GM23338 (cell line): ENCODE measurements around the gene FAM81A. TPM values are rescaled to one million over a fixed set of nuclear protein-coding genes. Genes with fewer than 3 reads are reported as not detected.
A peak's percentile ranks its signal among the peaks of the same experiment; 100 is the strongest.

Experiments used
- ATAC-seq: fragments of 200-7000 bp; cut with Tn5 transposase; 3 replicates; pipeline ENCODE4 v1.9.1; 2020
- DNase-seq: peaks from one replicate; pipeline ENCODE4 v3.0.0-alpha.2; 2015; ENCODE audit warnings: low spot score
- H2AFZ ChIP-seq: fragments of 200-600 bp; sonication (generic); 2 replicates; pipeline ENCODE4 v1.8.0; 2016; ENCODE audit warnings: antibody characterized with exemption, mild to moderate bottlenecking, moderate library complexity
- H3F3A ChIP-seq: fragments of 200-600 bp; sonication (generic); replicated peaks from 2 replicates; pipeline ENCODE4 v1.8.0; 2017; ENCODE audit warnings: antibody characterized with exemption, mixed run types, low read depth
- H3K27ac ChIP-seq: fragments of 200-600 bp; sonication (generic); 2 replicates; pipeline ENCODE4 v1.6.1; 2016; ENCODE audit warnings: low read depth
- H3K27me3 ChIP-seq: fragments of 200-600 bp; sonication (generic); 2 replicates; pipeline ENCODE4 v1.8.0; 2016; ENCODE audit warnings: mild to moderate bottlenecking, mixed run types, moderate library complexity; ENCODE audit not compliant: insufficient read depth
- H3K36me3 ChIP-seq: fragments of 200-600 bp; sonication (generic); 2 replicates; pipeline ENCODE4 v1.8.0; 2016; ENCODE audit warnings: mild to moderate bottlenecking; ENCODE audit not compliant: insufficient read depth
- H3K4me1 ChIP-seq: fragments of 200-600 bp; sonication (generic); 2 replicates; pipeline ENCODE4 v1.8.0; 2016; ENCODE audit warnings: mild to moderate bottlenecking, moderate library complexity; ENCODE audit not compliant: insufficient read depth
- H3K4me2 ChIP-seq: fragments of 200-600 bp; sonication (generic); 2 replicates; pipeline ENCODE4 v1.7.1; 2017; ENCODE audit warnings: mixed run types
- H3K4me3 ChIP-seq: fragments of 200-600 bp; sonication (generic); 2 replicates; pipeline ENCODE4 v1.6.1; 2016; ENCODE audit warnings: mixed run types
- H3K79me2 ChIP-seq: fragments of 200-600 bp; sonication (generic); replicated peaks from 2 replicates; pipeline ENCODE4 v1.8.0; 2017; ENCODE audit warnings: mild to moderate bottlenecking; ENCODE audit not compliant: insufficient read depth
- H3K9me2 ChIP-seq: fragments of 200-600 bp; sonication (generic); 2 replicates; pipeline ENCODE4 v1.8.0; 2017; ENCODE audit not compliant: insufficient read depth
- H4K20me1 ChIP-seq: fragments of 200-600 bp; sonication (generic); replicated peaks from 2 replicates; pipeline ENCODE4 v1.8.0; 2017; ENCODE audit warnings: mild to moderate bottlenecking; ENCODE audit not compliant: insufficient read depth
- H3K27ac Mint-ChIP-seq: 2 replicates; pipeline ENCODE4 v1.8.0; 2020; ENCODE audit warnings: inconsistent platforms, mild to moderate bottlenecking, moderate library complexity, mixed read lengths
- H3K27me3 Mint-ChIP-seq: 3 replicates; pipeline ENCODE4 v1.8.0; 2022; ENCODE audit warnings: low read depth, mild to moderate bottlenecking, moderate library complexity, mixed read lengths, inconsistent platforms; ENCODE audit not compliant: insufficient read depth, poor library complexity
- H3K36me3 Mint-ChIP-seq: 3 replicates; pipeline ENCODE4 v1.8.0; 2021; ENCODE audit warnings: low read depth, mild to moderate bottlenecking, inconsistent platforms, moderate library complexity, mixed read lengths
- H3K4me1 Mint-ChIP-seq: 3 replicates; pipeline ENCODE4 v1.8.0; 2020; ENCODE audit warnings: mild to moderate bottlenecking, inconsistent platforms, mixed read lengths
- H3K4me3 Mint-ChIP-seq: 3 replicates; pipeline ENCODE4 v1.8.0; 2021; ENCODE audit warnings: moderate library complexity, mild to moderate bottlenecking, inconsistent platforms, mixed read lengths
- H3K9me3 Mint-ChIP-seq: 3 replicates; pipeline ENCODE4 v1.8.0; 2020; ENCODE audit warnings: moderate library complexity, mild to moderate bottlenecking, inconsistent platforms, mixed read lengths
- NANOG ChIP-seq: IDR thresholded peaks from 2 replicates; pipeline ENCODE4 v1.6.1; 2016; ENCODE audit warnings: antibody characterized with exemption, borderline replicate concordance
- POLR2AphosphoS5 ChIP-seq: IDR thresholded peaks from 2 replicates; pipeline ENCODE4 v1.6.1; 2016; ENCODE audit warnings: antibody characterized with exemption, low read depth
- ZNF331 ChIP-seq: fragments of 250-450 bp; sonication (Bioruptor Pico); IDR thresholded peaks from 2 replicates; pipeline ENCODE4 v1.5.0; 2020; ENCODE audit warnings: low read depth, mild to moderate bottlenecking, moderate library complexity
- polyA plus RNA-seq: library from polyadenylated mRNA; unstranded; fragments of >200 nt; fragmentation: Nextera tagmentation; extraction: Ambion mirVana; gene quantifications from 2 replicates; pipeline ENCODE4 v1.2.1, GENCODE V29; 2016
- total RNA-seq: library from RNA; depleted of rRNA; stranded (reverse); fragments of >200 nt; shearing (Covaris generic); gene quantifications from 2 replicates; pipeline ENCODE4 v1.2.3, GENCODE V29; 2014
- TF ChIP-seq, protein P1 (sequence below): fragments of 250-450 bp; sonication (Bioruptor Pico); IDR thresholded peaks from 2 replicates; pipeline ENCODE4 v1.5.0; 2020; ENCODE audit warnings: mild to moderate bottlenecking, moderate library complexity
- TF ChIP-seq, protein P2 (sequence below), 2 experiments: fragments of 200-600 bp in 1 of 2; sonication (generic) in 1 of 2; conservative IDR thresholded peaks; 2 replicates each; pipeline versions ENCODE4 v1.5.1 to v1.6.1; 2016 to 2017; ENCODE audit warnings: antibody characterized with exemption in 2 of 2, low read depth in 2 of 2, mild to moderate bottlenecking in 2 of 2, moderate library complexity in 1 of 2

Gene FAM81A
- total and polyA plus RNA-seq, 2 experiments from 2014 or later = 0.73 to 4.1 TPM

DNA sequence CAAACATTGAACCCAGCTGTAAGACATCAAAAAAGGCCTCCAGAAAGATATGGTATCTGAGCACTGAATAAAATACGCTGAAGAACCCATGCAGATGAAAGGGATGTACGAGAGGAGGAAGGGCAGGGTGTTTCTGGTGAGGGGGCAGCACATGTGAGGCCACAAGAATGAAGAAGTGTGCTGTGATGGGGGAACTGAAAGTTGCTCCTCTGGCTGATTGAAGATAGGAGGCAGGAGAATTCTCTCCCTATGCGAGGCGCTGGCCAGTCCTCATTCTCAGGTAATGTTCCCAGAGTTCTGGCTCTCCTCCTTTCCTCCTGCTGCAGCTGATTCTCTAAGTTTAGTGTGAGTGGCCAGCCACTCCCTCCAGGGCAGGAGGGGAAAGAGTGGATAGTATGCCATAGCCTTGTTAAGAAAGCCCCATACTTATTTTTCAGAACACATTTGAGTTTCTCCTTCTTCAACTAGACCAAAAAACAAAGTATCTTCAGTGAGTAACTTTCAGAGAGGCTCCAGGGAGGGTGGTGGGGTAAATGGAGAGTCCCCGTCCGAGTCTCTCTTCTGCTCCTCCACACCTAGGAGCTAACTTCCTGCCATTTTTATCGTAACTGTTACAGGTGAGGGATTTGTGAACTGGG lies 38.4 kb upstream of the FAM81A start (continued):
- TF ChIP-seq, protein P1, sequence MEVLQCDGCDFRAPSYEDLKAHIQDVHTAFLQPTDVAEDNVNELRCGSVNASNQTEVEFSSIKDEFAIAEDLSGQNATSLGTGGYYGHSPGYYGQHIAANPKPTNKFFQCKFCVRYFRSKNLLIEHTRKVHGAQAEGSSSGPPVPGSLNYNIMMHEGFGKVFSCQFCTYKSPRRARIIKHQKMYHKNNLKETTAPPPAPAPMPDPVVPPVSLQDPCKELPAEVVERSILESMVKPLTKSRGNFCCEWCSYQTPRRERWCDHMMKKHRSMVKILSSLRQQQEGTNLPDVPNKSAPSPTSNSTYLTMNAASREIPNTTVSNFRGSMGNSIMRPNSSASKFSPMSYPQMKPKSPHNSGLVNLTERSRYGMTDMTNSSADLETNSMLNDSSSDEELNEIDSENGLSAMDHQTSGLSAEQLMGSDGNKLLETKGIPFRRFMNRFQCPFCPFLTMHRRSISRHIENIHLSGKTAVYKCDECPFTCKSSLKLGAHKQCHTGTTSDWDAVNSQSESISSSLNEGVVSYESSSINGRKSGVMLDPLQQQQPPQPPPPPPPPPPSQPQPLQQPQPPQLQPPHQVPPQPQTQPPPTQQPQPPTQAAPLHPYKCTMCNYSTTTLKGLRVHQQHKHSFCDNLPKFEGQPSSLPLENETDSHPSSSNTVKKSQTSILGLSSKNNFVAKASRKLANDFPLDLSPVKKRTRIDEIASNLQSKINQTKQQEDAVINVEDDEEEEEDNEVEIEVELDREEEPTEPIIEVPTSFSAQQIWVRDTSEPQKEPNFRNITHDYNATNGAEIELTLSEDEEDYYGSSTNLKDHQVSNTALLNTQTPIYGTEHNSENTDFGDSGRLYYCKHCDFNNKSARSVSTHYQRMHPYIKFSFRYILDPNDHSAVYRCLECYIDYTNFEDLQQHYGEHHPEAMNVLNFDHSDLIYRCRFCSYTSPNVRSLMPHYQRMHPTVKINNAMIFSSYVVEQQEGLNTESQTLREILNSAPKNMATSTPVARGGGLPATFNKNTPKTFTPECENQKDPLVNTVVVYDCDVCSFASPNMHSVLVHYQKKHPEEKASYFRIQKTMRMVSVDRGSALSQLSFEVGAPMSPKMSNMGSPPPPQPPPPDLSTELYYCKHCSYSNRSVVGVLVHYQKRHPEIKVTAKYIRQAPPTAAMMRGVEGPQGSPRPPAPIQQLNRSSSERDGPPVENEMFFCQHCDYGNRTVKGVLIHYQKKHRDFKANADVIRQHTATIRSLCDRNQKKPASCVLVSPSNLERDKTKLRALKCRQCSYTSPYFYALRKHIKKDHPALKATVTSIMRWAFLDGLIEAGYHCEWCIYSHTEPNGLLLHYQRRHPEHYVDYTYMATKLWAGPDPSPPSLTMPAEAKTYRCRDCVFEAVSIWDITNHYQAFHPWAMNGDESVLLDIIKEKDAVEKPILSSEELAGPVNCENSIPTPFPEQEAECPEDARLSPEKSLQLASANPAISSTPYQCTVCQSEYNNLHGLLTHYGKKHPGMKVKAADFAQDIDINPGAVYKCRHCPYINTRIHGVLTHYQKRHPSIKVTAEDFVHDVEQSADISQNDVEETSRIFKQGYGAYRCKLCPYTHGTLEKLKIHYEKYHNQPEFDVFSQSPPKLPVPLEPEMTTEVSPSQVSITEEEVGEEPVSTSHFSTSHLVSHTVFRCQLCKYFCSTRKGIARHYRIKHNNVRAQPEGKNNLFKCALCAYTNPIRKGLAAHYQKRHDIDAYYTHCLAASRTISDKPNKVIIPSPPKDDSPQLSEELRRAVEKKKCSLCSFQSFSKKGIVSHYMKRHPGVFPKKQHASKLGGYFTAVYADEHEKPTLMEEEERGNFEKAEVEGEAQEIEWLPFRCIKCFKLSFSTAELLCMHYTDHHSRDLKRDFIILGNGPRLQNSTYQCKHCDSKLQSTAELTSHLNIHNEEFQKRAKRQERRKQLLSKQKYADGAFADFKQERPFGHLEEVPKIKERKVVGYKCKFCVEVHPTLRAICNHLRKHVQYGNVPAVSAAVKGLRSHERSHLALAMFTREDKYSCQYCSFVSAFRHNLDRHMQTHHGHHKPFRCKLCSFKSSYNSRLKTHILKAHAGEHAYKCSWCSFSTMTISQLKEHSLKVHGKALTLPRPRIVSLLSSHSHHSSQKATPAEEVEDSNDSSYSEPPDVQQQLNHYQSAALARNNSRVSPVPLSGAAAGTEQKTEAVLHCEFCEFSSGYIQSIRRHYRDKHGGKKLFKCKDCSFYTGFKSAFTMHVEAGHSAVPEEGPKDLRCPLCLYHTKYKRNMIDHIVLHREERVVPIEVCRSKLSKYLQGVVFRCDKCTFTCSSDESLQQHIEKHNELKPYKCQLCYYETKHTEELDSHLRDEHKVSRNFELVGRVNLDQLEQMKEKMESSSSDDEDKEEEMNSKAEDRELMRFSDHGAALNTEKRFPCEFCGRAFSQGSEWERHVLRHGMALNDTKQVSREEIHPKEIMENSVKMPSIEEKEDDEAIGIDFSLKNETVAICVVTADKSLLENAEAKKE (CRISPR knock-in tag) = no peak
- TF ChIP-seq ZNF331 (CRISPR knock-in tag) = no peak

DNA sequence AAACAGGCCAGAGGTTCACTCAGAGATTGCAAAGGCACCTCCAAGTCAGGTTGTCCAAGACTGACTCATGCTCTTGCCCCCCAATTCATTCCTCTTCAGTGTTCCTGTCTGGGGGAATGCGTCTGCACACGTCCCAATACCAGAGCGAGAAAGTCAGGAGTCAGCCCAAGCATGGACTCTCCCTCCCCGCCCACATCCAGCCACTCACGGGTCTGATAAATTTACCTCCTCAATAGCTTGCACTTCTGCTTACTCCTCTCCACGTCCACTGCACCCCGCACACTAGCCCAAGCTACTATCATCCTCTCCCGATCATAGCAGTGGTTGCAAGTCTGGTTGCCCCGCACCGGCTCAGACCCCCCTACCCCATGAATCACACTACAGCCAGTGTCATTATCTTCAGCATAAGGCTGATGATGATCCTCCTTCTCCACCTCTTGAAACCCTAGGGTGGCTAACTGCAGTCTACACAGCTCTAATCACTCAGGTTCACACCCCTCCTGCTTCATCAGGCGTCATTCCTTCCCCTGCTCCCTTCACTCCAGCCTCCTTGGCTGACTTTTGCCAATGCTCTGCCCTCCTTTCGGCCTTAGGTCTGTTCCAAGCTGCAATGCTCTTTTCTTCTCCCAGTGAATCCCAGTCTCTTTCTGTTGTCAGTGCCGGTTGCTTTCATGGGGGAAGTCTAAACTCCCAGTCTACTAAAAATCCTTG lies 37.7 kb upstream of the FAM81A start:
- H3K4me3 Mint-ChIP-seq = no peak overlapping the region
- no peaks in the 10 kb centered on the region for H3K9me3 Mint-ChIP-seq
- H3K27ac ChIP-seq = no peak overlapping the region
- H3K4me2 ChIP-seq = no peak overlapping the region
- peaks cover 33% of the 10 kb centered on the region for H3K4me1 Mint-ChIP-seq
- H3K36me3 Mint-ChIP-seq = no peaks in the 10 kb centered on the region
- no peaks in the 10 kb centered on the region for H3K36me3 ChIP-seq
- H3F3A ChIP-seq = 0 out of 2 replicates have a peak, but pooled peaks cover 3% of the 10 kb centered on the region
- H3K4me3 ChIP-seq = no peak overlapping the region
- peaks cover 11% of the 10 kb centered on the region for H3K27me3 Mint-ChIP-seq
- DNase-seq (peak; percentile 24), ATAC-seq (peak; percentile 54)
- no peaks in the 10 kb centered on the region for H3K9me2 ChIP-seq
- no peaks in the 10 kb centered on the region for H4K20me1 ChIP-seq
- H3K27me3 ChIP-seq = peaks cover 22% of the 10 kb centered on the region; the same call in 1 of the 2 replicates
- H3K79me2 ChIP-seq = no peaks in the 10 kb centered on the region
- no peak overlapping the region for H3K27ac Mint-ChIP-seq
- H2AFZ ChIP-seq = peak overlapping the region; percentile 91
- H3K4me1 ChIP-seq = peaks cover 43% of the 10 kb centered on the region
- TF ChIP-seq, protein P1 (CRISPR knock-in tag) = no peak
- TF ChIP-seq, protein P2, sequence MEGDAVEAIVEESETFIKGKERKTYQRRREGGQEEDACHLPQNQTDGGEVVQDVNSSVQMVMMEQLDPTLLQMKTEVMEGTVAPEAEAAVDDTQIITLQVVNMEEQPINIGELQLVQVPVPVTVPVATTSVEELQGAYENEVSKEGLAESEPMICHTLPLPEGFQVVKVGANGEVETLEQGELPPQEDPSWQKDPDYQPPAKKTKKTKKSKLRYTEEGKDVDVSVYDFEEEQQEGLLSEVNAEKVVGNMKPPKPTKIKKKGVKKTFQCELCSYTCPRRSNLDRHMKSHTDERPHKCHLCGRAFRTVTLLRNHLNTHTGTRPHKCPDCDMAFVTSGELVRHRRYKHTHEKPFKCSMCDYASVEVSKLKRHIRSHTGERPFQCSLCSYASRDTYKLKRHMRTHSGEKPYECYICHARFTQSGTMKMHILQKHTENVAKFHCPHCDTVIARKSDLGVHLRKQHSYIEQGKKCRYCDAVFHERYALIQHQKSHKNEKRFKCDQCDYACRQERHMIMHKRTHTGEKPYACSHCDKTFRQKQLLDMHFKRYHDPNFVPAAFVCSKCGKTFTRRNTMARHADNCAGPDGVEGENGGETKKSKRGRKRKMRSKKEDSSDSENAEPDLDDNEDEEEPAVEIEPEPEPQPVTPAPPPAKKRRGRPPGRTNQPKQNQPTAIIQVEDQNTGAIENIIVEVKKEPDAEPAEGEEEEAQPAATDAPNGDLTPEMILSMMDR (conservative IDR thresholded peaks at IDR 0.05; ENCODE audit: low read depth in 2 of 2) = no peak
- TF ChIP-seq ZNF331 (CRISPR knock-in tag) = no peak
- TF ChIP-seq NANOG = no peak
- no peak for TF ChIP-seq POLR2AphosphoS5
